Ishikawa (cell line): Measurements from ENCODE around the gene DOP1B.

ENCODE experiments used
- CEBPB ChIP-seq: IDR thresholded peaks from 2 replicates; pipeline ENCODE4 v1.6.1; 2012
- CREB1 ChIP-seq: IDR thresholded peaks from 2 replicates; pipeline ENCODE4 v1.6.1; 2012; ENCODE audit warnings: low read depth
- EGR1 ChIP-seq: IDR thresholded peaks from 2 replicates; pipeline ENCODE4 v1.6.1; 2012
- EP300 ChIP-seq: IDR thresholded peaks from 2 replicates; pipeline ENCODE4 v1.6.1; 2012; ENCODE audit warnings: borderline replicate concordance
- FOXM1 ChIP-seq: IDR thresholded peaks from 2 replicates; pipeline ENCODE4 v1.6.1; 2012; ENCODE audit warnings: low read depth, borderline replicate concordance
- NFIC ChIP-seq: IDR thresholded peaks from 2 replicates; pipeline ENCODE4 v1.6.1; 2012
- RAD21 ChIP-seq: IDR thresholded peaks from 2 replicates; pipeline ENCODE4 v1.6.1; 2012; ENCODE audit warnings: low read depth
- TAF1 ChIP-seq: IDR thresholded peaks from 2 replicates; pipeline ENCODE4 v1.6.1; 2012; ENCODE audit warnings: low read depth, mild to moderate bottlenecking
- TCF12 ChIP-seq: IDR thresholded peaks from 2 replicates; pipeline ENCODE4 v1.6.1; 2012; ENCODE audit warnings: low read depth
- TEAD4 ChIP-seq: IDR thresholded peaks from 2 replicates; pipeline ENCODE4 v1.6.1; 2012
- YY1 ChIP-seq: IDR thresholded peaks from 2 replicates; pipeline ENCODE4 v1.6.1; 2012; ENCODE audit warnings: low read depth
- ZBTB7A ChIP-seq: IDR thresholded peaks from 2 replicates; pipeline ENCODE4 v1.6.1; 2012; ENCODE audit warnings: low read depth
- TF ChIP-seq, protein P1 (sequence below): IDR thresholded peaks from 2 replicates; pipeline ENCODE4 v1.6.1; 2012
- TF ChIP-seq, protein P2 (sequence below): IDR thresholded peaks from 2 replicates; pipeline ENCODE4 v1.6.1; 2012; ENCODE audit warnings: low read depth, mild to moderate bottlenecking
- TF ChIP-seq, protein P3 (sequence below): IDR thresholded peaks from 2 replicates; pipeline ENCODE4 v1.6.1; 2012

DOP1B gene

DNA sequence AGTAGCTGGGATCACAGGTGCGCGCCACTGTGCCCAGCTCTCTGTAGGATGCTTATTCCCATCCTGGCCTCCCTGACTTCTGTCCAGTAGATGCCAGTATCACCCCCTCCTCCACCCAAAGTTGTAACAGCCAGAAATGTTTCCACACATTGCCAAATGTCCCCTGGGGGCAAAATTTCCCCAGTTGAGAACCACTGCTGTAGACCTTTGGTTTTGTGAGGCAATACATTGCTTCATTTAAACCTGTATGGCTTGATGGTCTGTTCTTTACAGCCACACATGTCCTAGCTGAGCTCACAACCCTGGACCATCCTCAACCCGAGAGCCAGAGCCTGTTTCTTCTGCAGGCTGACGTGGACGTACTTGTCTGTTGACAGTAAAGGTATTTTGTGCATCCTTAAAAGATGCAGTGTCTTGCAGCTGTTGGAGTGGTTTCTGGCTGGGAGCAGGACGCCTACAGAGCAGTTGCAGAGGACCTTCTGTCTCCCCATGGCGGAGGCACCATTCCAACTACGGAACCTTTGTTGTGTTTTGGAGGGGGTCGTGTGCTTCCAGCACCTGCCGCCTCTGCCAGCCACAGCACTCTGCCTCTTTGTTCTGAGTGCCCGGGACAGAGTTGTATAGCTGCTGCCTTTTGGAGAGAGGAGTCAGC, 26.6 kb downstream of the DOP1B start:
- no peak for TF ChIP-seq EP300
- no peak for TF ChIP-seq ZBTB7A

DNA sequence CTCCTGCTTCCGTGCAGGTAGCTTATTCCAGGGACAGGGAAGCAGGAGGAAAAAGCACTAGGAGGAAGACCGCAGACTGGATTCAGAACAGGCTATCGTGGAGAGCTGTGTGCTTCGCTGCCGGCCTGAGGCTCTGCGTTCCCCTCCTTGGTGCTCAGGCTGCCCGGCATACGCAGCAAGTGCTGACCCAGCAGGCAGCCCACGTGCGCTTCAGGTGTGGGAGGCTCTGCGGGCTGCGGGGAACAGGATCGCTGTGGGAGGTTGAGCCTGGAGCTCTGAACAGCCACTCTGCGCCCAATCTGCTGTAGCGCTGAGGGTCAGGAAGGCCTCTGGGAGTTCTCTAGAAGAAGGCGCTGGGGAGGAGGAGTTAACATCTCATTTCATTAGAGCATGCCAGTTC, 27.9 kb downstream of the DOP1B start:
- no peak for TF ChIP-seq RAD21
- TF ChIP-seq ZBTB7A: no peak
- TF ChIP-seq NFIC: no peak
- no peak for TF ChIP-seq EP300

DNA sequence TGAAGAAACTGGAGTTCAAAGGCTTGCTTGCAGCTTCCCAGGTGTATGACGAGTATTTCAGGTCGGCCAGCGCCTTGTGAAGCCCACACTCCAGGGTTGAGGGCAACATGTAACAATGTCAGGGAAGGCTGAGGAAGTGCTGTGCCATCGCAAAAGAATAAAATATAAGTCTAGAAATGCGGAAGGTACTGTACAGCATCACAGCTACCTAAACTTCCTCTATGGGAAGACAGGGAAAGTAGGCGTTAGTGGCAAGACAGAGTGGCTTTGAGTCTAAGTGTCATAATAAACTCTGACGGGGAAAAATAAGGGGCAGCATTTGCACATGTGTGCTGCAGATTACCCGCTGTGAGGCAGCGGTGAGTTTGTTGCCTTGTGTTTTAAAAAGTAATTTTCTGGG, 28.9 kb downstream of the DOP1B start:
- TF ChIP-seq, protein P1, sequence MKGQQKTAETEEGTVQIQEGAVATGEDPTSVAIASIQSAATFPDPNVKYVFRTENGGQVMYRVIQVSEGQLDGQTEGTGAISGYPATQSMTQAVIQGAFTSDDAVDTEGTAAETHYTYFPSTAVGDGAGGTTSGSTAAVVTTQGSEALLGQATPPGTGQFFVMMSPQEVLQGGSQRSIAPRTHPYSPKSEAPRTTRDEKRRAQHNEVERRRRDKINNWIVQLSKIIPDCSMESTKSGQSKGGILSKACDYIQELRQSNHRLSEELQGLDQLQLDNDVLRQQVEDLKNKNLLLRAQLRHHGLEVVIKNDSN: no peak
- TF ChIP-seq ZBTB7A: no peak
- TF ChIP-seq, protein P2, sequence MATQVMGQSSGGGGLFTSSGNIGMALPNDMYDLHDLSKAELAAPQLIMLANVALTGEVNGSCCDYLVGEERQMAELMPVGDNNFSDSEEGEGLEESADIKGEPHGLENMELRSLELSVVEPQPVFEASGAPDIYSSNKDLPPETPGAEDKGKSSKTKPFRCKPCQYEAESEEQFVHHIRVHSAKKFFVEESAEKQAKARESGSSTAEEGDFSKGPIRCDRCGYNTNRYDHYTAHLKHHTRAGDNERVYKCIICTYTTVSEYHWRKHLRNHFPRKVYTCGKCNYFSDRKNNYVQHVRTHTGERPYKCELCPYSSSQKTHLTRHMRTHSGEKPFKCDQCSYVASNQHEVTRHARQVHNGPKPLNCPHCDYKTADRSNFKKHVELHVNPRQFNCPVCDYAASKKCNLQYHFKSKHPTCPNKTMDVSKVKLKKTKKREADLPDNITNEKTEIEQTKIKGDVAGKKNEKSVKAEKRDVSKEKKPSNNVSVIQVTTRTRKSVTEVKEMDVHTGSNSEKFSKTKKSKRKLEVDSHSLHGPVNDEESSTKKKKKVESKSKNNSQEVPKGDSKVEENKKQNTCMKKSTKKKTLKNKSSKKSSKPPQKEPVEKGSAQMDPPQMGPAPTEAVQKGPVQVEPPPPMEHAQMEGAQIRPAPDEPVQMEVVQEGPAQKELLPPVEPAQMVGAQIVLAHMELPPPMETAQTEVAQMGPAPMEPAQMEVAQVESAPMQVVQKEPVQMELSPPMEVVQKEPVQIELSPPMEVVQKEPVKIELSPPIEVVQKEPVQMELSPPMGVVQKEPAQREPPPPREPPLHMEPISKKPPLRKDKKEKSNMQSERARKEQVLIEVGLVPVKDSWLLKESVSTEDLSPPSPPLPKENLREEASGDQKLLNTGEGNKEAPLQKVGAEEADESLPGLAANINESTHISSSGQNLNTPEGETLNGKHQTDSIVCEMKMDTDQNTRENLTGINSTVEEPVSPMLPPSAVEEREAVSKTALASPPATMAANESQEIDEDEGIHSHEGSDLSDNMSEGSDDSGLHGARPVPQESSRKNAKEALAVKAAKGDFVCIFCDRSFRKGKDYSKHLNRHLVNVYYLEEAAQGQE: no peak
- no peak for TF ChIP-seq RAD21
- TF ChIP-seq, protein P3, sequence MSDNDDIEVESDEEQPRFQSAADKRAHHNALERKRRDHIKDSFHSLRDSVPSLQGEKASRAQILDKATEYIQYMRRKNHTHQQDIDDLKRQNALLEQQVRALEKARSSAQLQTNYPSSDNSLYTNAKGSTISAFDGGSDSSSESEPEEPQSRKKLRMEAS: no peak
- TF ChIP-seq NFIC: no peak
- no peak for TF ChIP-seq TAF1

DNA sequence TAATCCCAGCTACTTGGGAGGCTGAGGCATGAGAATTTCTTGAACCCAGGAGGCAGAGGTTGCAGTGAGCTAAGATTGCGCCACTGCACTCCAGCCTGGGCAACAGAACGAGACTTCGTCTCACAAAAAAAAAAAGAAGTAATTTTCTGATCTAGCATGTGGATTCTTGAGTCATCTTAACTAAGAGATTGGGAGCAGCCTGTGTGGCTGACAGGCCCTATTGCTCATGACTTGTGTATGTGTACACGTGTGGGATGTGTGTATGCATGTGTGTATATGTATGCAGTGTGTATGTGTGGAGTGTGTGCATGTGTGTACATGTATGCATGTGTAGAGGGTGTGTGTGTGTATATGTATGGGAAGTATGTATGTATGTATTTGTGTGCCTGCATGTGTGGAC, 29.5 kb downstream of the DOP1B start:
- TF ChIP-seq TEAD4 (no peak), CREB1 (no peak), YY1 (no peak)

DNA sequence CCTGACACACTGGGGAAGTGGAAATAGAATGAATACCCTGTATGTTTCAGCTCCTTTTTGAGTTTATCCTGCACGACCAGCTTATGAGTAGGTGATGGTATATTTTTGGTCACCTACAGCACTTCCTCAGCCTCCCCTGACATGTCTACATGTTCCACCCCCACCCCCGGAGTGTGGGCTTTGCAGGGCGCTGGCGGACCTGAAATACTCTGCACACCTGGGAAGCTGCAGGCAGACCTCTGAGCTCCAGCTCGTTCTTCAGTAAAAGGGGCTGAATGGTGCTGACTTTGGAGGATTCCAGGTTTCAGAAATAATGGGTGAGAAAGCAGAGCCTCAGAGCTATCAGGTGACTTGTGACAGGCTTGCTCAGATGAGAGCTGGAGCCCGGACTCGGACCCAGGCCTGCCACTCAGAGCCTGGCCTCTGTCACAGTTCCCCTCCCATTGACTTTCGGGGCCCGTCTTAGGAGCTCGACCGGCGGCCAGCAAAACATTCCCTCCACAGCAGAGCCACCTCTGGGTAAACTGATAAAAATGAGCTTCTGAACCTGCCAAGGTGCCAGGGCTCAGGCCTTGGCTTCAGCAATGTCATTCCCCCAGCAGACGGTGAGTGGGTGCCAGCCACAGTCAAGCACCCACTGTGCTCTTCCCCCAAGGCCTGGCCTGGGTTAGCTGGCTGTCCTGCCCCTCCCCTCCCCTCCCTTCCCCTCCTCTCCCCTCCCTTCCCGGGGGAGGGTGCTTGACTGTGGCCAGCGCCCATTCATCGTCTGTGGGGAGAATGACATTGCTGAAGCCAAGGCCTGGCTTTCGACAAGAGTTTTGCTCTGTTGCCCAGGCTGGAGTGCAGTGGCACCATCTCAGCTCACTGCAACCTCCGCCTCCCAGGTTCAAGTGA, 30.1 kb downstream of the DOP1B start:
- TF ChIP-seq YY1 (no peak), TCF12 (no peak), NFIC (no peak), EGR1 (no peak), ZBTB7A (no peak), RAD21 (no peak), EP300 (no peak), TAF1 (no peak), CREB1 (no peak), FOXM1 (no peak), CEBPB (no peak), TEAD4 (no peak)
- TF ChIP-seq, protein P2: no peak
- TF ChIP-seq, protein P1: no peak
- TF ChIP-seq, protein P3: no peak

DNA sequence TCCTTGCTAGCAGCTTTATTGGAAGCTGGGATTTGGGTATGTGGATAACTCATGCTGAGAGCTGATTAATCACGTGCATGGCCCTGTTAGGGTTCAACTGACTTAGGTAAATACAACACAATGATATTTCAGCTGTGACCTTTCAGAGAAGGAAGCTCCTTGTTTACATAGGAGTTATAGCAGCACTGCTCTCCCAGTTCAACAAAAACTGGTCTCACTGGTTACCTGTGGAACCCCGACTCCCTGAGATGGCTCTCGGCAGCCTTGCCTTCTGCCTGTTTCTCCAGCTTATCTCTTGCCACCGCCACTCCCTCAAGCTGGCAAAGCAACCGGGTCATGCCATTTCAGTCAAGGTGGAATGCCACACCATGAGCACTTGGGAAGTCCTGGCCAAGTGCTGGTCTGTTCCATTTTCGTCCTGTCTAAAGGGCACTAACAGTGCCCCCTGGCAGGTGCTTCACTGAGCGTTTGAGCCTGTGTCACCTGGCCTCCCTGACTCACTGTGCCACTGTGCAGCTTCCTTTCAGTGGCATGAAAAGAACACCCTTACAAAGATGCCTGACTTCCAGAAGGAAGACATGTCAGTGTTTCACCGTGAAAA, 31.6 kb downstream of the DOP1B start:
- TF ChIP-seq CEBPB (no peak), TCF12 (no peak), ZBTB7A (no peak), EP300 (no peak), YY1 (no peak), TEAD4 (no peak)
- TF ChIP-seq, protein P1: no peak
